HL-60 (cell line): Measurements from ENCODE around the gene CPTP.

Experiments used
- DNase-seq, 2 experiments: peaks; one replicate each; pipeline ENCODE4 v3.0.0-alpha.2; 2010 to 2020; ENCODE audit warnings: low read depth in 1 of 2, low spot score in 1 of 2
- H3K27ac ChIP-seq: fragments of 250-450 bp; sonication (Bioruptor Pico); replicated peaks from 2 replicates; pipeline ENCODE4 v1.5.1; 2020; ENCODE audit warnings: mild to moderate bottlenecking, moderate library complexity
- H3K27me3 ChIP-seq: fragments of 250-450 bp; sonication (Bioruptor Pico); 2 replicates; pipeline ENCODE4 v1.5.1; 2021; ENCODE audit warnings: mild to moderate bottlenecking, moderate library complexity; ENCODE audit not compliant: insufficient read depth, poor library complexity, severe bottlenecking
- H3K4me3 ChIP-seq: replicated peaks from 2 replicates; pipeline ENCODE4 v1.5.1; 2011; ENCODE audit warnings: mild to moderate bottlenecking, control low read depth, low read length; ENCODE audit not compliant: insufficient read depth
- GABPA ChIP-seq: IDR thresholded peaks from 2 replicates; pipeline ENCODE4 v1.6.1; 2012; ENCODE audit warnings: low read depth
- POLR2AphosphoS5 ChIP-seq: IDR thresholded peaks from 2 replicates; pipeline ENCODE4 v1.6.1; 2012; ENCODE audit warnings: low read depth
- SPI1 ChIP-seq: IDR thresholded peaks from 2 replicates; pipeline ENCODE4 v1.6.1; 2012; ENCODE audit warnings: low read depth, mild to moderate bottlenecking, borderline replicate concordance
- TF ChIP-seq, protein P1 (sequence below): IDR thresholded peaks from one replicate; pipeline ENCODE4 v1.5.1; 2011; ENCODE audit warnings: low read length, control low read depth, inconsistent platforms; ENCODE audit not compliant: insufficient read depth
- TF ChIP-seq, protein P2 (sequence below): IDR thresholded peaks from 2 replicates; pipeline ENCODE4 v1.6.1; 2012; ENCODE audit warnings: low read depth; ENCODE audit not compliant: insufficient replicate concordance

Gene CPTP

DNA sequence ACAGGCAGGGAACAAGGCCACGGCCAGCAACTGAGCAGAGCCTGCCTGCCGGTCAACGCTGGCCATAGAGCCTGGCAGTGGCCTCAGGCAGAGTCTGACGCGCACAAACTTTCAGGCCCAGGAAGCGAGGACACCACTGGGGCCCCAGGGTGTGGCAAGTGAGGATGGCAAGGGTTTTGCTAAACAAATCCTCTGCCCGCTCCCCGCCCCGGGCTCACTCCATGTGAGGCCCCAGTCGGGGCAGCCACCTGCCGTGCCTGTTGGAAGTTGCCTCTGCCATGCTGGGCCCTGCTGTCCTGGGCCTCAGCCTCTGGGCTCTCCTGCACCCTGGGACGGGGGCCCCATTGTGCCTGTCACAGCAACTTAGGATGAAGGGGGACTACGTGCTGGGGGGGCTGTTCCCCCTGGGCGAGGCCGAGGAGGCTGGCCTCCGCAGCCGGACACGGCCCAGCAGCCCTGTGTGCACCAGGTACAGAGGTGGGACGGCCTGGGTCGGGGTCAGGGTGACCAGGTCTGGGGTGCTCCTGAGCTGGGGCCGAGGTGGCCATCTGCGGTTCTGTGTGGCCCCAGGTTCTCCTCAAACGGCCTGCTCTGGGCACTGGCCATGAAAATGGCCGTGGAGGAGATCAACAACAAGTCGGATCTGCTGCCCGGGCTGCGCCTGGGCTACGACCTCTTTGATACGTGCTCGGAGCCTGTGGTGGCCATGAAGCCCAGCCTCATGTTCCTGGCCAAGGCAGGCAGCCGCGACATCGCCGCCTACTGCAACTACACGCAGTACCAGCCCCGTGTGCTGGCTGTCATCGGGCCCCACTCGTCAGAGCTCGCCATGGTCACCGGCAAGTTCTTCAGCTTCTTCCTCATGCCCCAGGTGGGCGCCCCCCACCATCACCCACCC lies 6.7 kb downstream of the CPTP start, which contains the start of gene TAS1R3:
Gene TAS1R3, plus strand, starts transcription at position 213 of the 898 bp plus-strand sequence. Its CDS starts 66 bp downstream, at position 279.
- DNase-seq: peak in 1 of 2 experiments; percentile 25
- Histone ChIP-seq H3K27me3 (no peaks in the 10 kb centered on the region), H3K27ac (0 out of 2 replicates have a peak within 1 kb of the TSS, but pooled peaks have one; percentile 13)

DNA sequence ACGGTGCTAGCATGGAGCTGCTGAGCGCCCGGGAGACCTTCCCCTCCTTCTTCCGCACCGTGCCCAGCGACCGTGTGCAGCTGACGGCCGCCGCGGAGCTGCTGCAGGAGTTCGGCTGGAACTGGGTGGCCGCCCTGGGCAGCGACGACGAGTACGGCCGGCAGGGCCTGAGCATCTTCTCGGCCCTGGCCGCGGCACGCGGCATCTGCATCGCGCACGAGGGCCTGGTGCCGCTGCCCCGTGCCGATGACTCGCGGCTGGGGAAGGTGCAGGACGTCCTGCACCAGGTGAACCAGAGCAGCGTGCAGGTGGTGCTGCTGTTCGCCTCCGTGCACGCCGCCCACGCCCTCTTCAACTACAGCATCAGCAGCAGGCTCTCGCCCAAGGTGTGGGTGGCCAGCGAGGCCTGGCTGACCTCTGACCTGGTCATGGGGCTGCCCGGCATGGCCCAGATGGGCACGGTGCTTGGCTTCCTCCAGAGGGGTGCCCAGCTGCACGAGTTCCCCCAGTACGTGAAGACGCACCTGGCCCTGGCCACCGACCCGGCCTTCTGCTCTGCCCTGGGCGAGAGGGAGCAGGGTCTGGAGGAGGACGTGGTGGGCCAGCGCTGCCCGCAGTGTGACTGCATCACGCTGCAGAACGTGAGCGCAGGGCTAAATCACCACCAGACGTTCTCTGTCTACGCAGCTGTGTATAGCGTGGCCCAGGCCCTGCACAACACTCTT lies 7.6 kb downstream of the CPTP start:
- H3K27ac ChIP-seq: no peak overlapping the region
- no peak overlapping the region for H3K4me3 ChIP-seq
- TF ChIP-seq, protein P1, sequence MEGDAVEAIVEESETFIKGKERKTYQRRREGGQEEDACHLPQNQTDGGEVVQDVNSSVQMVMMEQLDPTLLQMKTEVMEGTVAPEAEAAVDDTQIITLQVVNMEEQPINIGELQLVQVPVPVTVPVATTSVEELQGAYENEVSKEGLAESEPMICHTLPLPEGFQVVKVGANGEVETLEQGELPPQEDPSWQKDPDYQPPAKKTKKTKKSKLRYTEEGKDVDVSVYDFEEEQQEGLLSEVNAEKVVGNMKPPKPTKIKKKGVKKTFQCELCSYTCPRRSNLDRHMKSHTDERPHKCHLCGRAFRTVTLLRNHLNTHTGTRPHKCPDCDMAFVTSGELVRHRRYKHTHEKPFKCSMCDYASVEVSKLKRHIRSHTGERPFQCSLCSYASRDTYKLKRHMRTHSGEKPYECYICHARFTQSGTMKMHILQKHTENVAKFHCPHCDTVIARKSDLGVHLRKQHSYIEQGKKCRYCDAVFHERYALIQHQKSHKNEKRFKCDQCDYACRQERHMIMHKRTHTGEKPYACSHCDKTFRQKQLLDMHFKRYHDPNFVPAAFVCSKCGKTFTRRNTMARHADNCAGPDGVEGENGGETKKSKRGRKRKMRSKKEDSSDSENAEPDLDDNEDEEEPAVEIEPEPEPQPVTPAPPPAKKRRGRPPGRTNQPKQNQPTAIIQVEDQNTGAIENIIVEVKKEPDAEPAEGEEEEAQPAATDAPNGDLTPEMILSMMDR: no peak
- 0 out of 2 replicates have a peak, but pooled peaks have one; percentile 14 for TF ChIP-seq POLR2AphosphoS5
- no peak for DNase-seq
- H3K27me3 ChIP-seq: no peaks in the 10 kb centered on the region

More for the DNA sequence above, 6.7 kb downstream of the CPTP start, which contains the start of gene TAS1R3:
- no peak within 1 kb of the TSS for H3K4me3 ChIP-seq
- TF ChIP-seq, protein P1: no peak
- TF ChIP-seq POLR2AphosphoS5 (no peak), GABPA (no peak), SPI1 (no peak)
- TF ChIP-seq, protein P2, sequence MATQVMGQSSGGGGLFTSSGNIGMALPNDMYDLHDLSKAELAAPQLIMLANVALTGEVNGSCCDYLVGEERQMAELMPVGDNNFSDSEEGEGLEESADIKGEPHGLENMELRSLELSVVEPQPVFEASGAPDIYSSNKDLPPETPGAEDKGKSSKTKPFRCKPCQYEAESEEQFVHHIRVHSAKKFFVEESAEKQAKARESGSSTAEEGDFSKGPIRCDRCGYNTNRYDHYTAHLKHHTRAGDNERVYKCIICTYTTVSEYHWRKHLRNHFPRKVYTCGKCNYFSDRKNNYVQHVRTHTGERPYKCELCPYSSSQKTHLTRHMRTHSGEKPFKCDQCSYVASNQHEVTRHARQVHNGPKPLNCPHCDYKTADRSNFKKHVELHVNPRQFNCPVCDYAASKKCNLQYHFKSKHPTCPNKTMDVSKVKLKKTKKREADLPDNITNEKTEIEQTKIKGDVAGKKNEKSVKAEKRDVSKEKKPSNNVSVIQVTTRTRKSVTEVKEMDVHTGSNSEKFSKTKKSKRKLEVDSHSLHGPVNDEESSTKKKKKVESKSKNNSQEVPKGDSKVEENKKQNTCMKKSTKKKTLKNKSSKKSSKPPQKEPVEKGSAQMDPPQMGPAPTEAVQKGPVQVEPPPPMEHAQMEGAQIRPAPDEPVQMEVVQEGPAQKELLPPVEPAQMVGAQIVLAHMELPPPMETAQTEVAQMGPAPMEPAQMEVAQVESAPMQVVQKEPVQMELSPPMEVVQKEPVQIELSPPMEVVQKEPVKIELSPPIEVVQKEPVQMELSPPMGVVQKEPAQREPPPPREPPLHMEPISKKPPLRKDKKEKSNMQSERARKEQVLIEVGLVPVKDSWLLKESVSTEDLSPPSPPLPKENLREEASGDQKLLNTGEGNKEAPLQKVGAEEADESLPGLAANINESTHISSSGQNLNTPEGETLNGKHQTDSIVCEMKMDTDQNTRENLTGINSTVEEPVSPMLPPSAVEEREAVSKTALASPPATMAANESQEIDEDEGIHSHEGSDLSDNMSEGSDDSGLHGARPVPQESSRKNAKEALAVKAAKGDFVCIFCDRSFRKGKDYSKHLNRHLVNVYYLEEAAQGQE: no peak

DNA sequence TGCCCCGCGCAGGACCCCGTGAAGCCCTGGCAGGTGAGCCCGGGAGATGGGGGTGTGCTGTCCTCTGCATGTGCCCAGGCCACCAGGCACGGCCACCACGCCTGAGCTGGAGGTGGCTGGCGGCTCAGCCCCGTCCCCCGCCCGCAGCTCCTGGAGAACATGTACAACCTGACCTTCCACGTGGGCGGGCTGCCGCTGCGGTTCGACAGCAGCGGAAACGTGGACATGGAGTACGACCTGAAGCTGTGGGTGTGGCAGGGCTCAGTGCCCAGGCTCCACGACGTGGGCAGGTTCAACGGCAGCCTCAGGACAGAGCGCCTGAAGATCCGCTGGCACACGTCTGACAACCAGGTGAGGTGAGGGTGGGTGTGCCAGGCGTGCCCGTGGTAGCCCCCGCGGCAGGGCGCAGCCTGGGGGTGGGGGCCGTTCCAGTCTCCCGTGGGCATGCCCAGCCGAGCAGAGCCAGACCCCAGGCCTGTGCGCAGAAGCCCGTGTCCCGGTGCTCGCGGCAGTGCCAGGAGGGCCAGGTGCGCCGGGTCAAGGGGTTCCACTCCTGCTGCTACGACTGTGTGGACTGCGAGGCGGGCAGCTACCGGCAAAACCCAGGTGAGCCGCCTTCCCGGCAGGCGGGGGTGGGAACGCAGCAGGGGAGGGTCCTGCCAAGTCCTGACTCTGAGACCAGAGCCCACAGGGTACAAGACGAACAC lies 8.3 kb downstream of the CPTP start:
- Histone ChIP-seq H3K27ac (no peak overlapping the region), H3K27me3 (no peaks in the 10 kb centered on the region), H3K4me3 (no peak overlapping the region)
- no peak for DNase-seq
- TF ChIP-seq SPI1 (no peak), POLR2AphosphoS5 (peak; percentile 32; the same call in 1 of the 2 replicates), GABPA (no peak)
- TF ChIP-seq, protein P2: no peak
- TF ChIP-seq, protein P1: no peak
